Amygdala (tissue), 56 donors: Measurements from ENCODE around the gene COA5.
A peak's percentile ranks its signal among the peaks of the same experiment; 100 is the strongest.

Experiments used
- DNase-seq, 56 donors: peaks; one replicate each; lab custom pipeline; 2025; lab: John Stamatoyannopoulos, UW

The COA5 gene, protein sequence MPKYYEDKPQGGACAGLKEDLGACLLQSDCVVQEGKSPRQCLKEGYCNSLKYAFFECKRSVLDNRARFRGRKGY

DNA sequence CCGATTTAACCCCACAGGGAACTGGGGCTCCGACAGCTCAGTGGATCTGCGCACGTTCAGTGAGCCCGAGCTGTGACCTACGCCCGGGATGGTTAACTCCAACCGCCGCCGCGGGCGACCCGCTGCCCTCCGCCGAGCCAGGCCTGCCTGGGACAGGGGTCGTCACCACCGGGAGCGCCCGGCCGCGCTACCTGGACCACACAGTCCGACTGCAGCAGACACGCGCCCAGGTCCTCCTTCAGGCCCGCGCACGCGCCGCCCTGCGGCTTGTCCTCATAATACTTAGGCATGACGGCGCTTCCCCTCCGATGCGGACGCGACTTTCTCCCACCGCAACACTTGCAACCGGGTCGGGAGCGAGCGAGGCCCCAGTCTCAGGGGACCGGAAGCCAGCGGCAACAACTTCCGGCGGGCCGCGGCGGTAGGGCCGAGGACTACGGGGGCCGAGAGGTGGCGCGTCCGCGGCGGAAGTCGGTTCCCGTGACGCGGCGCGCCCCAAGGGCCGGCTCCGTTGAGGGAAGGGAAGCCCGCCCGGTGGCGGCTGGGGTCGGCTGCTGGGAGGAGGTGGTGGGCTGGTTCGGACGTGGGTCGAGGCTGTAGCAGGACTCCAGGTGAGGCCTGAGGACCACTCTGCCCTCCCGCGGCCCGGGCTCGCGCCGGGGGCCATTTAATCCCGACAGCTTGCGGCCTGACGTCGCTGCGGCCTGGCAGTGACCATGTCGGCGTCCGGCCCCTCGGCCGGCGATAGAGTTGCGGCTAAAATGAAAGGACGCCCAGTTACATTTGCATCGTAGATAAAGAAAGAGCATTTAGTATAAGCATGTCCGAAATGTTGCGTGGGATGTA, at the start of gene COA5, which contains the start of gene UNC50:
COA5 (minus strand) TSS at position 397 of the 846 bp plus-strand sequence; CDS start at position 290, 107 bp downstream.
UNC50 (plus strand) TSS at position 474 of the 846 bp plus-strand sequence. CDS start 1,171 bp downstream, outside the sequence.
- peak in 55 of 56 donors; percentile 23 to 90 (median 73) for DNase-seq

DNA sequence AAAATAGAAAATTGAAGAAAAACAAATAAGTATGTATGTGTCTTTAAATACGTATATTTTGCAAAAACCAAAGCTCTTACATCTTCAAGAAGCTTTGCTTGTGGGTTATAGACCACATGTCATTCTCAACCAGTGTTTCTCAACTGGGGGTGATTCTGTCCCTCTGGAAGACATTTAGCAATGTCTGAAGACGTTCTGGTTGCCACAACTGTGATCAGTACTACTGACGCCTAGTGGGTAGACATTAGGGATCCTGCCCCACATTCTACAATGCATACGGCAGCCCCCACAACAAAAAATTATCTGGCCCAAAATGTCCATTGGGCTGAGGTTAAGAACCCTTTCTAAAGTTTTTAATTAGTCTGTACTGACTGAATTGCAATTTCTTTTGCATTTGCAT, 48.5 kb upstream of the COA5 start:
- DNase-seq = no peak

DNA sequence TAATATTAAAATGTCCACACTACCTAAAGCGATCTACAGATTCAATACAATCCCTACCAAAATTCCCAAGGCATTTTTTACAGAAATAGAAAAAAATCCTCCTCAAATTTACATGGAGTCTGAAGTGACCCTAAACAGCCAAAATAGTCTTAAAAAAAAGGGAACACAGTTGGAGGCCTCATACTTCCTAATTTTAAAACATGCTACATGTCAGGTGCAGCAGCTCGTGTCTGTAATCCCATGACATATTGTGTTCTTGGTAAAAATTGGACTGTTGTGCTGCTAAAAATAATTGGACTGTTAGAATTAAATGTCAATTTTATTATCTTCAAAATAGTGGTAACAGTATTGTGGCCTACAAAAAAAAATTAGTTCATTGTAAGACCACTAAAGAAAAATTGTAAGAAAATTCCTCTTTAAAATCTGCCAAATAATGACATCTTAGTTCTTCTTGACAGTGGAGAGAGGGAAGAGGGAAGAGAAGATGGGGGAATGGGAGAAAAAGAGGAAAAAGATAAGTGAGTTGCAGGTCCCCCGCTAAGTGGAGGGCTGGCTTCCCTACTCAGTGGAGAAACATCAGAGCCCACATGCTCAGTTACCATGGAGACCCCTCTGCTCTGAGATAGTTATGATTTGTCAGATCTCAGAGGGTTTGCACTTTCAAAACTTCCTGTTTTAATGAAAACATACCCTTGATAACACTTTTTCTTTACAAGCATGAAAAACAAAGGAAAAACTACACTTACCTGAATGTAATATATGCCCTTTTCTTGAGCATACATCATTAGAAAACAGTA, 46.6 kb upstream of the COA5 start:
- DNase-seq = no peak

DNA sequence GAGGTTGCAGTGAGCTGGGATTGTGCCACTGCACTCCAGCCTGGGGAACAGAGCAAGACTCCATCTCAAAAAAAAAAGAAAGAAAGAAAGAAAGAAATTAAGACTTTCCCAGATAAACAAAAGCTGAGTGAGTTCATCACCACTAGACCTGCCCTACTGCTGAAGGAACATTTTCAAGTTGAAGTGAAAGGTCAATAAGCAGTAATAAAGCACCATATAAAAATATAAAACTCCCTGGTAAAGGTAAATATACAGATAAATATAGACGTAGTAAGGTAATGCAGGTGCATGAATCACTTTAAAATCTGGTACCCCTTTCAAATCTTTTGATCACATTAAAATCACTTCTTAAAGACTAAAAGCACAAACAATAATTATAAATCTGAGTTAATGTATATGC, 42.7 kb upstream of the COA5 start:
- DNase-seq = no peak

DNA sequence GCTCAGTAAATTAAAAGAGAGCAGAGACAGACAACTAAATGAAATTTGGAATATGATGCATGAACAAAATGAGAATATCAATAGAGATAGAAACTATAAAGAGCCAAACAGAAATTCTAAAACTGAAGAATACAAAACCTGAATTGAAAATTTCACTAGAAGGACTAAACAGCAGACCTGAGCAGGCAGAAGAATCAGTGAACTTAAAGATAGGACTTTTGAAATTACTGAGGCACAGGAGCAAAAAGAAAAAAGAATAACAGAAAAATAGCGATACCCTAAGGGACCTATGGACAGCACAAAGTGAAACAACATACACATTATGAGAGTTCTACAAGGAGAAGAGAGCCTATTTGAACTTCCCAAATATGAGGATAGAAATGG, 41.7 kb upstream of the COA5 start:
- DNase-seq = no peak

DNA sequence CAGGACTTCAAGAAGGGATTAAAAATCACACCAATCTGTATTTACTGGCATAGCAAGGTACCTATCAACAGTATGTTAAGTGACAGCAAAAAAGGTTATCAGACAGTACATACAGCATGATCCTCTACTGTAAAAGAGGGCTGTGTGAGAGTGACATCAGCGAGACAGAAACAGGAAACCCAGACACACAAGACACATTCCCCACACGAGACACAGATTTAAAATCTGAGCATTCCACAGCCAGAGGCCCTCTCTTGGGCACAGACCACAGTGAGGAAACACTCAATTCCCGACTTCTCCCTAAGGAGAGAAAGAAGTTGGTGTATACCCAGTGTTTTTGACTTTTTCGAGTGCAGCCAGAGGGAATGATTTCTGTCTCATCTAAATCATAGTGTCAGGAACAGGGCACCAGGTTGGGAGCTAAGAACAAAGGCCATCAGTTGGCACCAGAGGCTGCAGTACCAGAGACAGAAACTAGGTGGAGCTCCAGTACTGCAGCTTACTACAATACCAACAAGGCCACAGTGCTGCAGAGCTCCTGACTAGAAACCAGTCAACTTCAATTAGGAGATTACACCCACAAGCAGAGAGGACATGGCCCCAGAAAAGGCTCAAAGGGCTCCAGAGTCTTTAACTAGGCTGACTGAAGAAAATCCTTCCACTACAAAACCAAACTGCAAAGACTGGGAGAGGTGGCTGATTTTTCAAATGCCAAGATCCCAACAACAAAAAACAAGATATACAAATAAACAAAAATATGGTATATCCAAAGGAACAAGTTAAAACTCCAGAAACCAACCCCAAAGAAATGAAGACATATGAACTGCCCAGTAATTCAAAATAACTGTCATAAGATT, 41.1 kb upstream of the COA5 start:
- peak in 55 of 56 donors; percentile 6 to 94 (median 60) for DNase-seq

DNA sequence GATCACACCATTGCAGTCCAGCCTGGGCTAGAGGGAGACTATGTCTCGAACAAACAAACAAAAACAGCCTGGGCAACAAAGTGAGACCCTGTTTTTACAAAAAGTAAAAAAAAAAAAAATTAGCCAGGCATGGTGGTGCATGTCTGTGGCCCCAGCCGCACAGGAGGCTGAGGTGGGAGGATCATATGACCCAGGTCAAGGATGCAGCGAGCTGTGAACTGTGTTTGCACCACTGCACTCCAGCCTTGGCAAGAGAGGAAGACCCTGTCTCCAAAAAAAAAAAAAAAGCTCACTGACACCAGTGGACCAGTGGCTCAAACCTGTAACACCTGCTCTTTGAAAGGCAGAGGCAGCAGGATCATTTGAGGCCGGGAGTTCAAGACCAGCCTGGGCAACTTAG, 40.1 kb upstream of the COA5 start:
- no peak for DNase-seq

DNA sequence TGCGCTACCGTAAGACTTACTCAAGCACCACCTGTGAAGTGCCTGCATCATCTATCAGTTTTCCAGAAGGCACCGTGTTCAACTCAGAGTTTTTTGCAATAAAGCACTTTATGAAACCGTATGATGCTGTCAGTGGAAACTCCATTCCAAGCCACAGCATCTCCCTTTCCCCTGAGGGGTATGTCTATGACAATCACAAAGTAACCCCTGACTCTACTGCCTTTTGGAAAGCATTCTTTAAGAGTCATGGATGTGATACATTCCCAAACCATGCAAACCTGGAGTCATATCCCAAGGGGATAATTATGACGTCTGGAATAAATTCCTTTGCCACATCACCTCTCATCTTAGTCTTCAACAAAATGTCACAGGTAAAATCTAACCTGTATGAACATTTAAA, 39.3 kb upstream of the COA5 start:
- DNase-seq = no peak

DNA sequence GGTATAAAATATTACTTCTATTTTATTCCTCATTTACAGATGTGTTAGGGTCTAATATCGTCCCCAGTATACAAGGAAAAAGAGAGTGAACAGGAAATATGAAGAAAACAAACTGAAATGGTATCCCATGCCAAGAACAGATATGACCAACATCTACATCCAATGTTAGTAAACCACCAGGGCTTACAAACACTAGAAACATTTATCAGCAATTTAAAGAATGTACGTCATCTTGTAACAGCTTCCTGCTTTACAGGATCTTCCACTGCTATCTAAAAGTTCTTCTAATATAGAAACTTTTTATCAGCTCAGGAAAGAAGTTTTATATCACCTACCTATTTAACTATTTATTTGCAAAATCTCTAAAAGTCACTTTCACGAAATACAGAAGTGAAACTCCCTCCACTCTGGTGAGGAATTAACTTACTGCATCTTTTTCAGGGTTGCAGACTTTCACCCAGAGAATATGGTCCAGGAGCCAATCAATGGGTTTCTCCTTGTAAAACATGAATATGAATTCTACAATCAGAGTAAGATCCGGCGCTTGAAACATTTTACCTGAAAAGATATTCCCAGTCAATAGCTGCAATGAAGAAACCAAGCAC, 35.3 kb upstream of the COA5 start:
- DNase-seq = no peak

DNA sequence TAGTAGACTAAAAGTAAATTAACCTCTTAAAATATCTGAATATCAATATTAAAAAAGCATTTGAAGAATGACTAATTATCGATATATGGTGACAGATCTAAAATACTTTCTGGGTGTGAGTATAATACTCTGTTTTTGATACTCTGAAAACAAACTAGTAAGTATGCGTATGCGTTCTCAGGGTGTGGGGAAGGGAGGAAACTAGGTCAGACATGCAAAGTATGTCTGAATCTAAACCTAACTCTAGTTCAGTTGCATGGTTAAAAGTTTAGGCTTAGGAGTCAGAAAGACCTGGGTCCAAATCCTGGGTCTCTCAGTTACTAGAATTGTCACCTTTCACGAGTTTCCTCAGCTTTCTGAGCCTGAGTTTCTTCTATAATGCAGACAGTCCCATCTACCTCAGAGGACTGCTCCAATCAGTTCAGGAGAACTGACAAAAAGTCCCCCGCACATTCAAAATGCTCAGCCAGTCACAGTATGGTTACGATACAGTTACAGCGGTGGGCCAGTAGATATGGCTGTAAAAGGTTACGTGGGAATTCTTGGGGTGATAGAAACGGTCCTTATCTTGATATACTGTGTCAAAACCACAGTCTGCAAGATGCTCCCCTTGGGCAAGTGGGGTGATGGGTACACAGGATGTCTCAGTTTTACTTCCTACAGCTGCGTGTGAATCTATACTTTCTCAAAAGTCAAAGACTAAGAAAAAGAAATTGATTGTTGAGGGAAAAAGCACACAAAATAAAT, 29.3 kb upstream of the COA5 start:
- no peak for DNase-seq

DNA sequence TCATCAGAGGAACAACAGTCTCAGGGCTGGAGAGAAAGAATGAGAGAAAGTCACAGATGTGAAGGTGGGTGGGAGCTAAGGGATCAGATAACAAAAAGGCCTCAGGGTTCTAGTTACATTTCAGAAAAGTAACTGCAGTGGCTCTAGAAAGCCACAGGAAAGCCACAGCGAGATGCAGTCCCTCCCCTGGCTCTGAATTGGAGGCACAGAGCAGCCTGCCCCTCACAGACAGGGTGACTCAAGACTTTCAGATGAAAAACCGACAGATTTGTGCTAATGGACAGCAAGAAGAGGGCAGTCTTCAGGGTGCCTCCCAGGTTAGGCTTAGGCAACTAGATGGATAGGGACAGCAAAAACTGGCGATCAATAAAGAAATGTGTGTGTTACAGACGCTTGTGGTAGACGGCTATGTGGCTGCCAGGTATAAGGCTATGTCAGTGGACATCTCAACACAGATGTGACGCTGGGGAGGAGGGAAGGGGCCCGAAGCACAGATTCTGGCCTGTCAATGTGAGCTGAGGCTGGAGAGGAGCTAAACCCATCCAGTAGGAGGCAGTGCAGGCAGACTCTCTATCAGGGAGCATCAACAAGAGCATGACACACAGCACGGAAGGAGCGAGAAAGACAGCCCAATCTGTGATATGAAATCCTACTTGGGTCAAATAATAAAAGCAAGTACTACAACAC, 26.2 kb upstream of the COA5 start:
- DNase-seq = no peak

DNA sequence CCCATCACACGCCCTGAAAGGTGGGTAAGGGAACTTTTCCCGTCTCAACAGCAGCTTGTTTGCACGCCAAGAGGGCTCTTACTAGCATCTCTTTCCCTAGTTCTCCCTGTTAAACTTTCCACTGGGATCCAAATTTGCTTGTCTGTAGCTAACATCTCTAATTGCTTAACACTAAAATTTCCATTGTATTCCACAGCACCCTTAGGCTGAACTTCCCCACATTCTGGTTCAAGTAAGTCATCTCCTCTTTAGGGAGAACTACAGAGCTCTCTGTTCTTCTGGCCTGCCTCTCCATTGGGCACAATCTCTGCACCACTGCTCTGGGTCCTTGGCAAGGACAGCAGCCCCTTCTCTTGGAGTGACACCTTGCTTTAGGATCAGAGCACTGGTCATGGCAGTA, 24.0 kb upstream of the COA5 start:
- DNase-seq = no peak

DNA sequence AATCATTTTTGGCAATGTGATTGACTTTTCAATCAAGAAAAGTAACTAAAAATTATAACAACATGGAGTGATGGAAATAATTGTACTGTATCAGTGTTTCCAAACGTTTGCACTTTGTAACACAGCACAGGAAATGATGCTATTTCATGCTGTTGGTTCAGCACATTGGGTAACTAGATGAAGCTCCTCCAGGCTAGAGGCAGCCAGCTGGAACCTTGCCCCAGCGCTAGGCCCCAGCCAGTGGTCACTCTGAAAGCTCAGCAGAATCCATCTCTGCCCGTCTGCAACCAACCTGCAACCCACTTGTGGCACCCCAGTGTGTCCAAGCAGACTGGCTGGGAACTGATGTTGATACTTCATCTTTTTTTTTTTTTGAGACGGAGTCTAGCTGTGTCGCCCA, 15.3 kb upstream of the COA5 start:
- DNase-seq = peak in 6 of 56 donors; percentile 7 to 11 (median 10)

DNA sequence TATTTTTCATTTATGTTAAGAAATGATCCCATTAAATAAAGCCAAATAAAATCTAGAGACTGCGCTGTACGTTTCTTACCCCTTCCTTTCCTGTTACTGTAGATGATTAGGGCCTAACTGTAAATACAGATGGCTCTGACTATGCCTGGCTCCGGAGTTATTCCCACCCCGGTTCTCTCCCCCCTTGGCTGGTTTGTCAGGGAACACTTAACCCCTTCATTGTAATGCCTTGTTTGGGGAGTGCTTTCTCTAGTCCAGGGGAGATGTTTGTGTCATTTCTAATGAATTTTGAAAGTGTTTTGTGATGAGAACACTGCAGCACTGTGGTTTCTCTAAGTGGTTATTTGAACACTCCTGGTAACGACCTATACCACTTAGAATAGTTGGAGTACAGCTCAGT, 8.8 kb upstream of the COA5 start:
- no peak for DNase-seq

DNA sequence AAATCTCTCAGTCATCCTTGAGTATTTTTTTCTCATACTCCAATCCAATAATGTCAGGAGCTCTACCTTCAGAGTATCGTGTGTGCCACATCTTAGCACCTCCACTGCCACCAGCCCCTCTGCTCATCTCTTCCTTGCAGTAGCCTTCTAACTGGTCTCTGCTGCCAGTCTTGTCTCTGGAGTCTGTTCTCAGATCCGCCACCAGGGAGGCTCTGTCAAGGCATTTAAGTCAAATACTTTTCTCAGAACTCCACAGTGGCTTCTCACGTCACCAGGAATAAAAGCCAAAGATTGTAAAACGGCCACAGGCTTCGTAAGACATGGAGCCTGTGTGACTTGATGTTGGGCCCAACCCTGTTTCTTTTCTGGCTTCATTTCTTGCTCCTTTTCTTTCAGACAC, 7.2 kb upstream of the COA5 start:
- no peak for DNase-seq

DNA sequence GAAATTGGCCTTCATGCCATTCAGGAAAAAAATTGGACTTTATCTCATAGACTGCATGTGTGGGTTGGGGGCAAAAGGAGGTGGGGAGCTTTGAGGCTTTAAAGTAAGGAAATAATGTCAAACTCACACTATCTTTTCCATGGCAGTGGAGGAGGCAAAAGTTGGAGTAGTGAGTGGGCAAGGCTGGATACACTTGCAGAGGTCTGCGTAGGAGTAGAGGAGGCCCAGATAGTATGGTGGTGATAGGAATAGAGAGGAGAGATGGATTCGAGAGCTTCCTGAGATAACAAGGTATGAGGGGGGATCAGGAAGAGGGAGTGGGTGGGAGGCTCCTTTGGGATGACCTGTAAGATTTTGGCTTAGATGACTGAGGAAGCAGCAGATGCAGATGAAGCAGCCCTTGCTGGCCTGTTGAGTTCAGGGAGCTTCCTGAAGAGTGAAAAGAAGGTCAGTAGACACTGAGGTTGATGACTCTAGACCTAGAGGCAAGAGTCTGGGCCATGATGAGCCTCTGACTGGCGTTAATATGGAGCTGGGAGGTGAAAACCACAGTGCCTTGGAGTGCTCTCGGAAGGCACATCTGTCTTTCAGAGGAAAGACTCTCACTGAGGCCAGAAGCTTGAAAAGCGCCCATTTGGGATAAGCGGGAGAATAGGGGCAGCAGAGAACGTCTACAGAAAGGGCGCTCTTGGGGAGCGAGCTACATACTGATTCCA, 5.9 kb upstream of the COA5 start:
- no peak for DNase-seq

DNA sequence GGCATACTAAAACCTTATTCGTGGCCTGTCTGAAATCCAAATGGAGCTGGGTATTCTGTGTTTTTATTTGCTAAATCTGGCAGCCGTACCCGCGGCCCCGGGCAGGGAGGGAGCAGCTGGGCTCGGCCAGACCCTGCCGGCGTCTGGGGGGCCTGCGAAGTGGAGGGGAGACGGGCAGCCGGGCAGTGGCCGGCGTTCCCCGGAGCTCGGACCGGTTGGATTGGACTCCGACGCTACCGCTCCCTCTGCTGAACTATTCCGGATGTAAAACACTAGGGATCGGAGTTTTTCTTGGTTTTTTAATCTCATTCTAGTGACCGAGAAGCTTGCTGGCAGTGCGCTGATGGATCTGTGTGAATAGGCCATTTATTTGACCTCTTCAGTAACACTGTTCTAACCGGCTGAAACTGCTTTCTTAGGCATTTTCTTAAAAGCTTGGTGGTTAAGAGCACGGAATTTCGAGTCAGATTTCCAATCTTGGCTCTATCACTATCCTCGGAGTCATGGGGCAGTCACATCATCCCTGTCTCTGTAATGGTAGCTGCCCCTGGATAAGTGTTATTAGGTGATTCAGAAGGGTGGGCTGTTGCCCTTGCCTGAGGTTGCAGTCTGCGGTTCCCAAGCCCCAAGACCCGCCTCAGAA, 771 bp upstream of the COA5 start:
- DNase-seq = peak in 4 of 56 donors; percentile 35 to 69 (median 41)

DNA sequence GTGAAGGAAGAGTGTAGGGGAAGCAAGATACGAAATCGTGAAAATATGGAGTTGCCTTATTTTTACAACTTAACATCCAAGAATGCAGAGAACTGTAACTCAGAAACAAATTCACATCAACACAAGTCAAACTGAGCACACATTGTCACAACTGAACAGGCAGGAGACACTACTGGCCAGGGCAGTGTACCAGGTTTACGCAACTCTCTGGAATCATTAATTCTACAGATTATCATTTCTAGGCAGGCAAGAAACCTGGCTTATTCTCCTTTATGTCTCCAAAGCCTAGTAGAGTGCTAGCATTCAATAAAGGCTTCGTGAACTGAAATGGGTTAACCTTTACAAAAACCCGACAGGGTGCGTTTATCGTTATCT, 584 bp downstream of the COA5 start:
- no peak for DNase-seq
